Kidney (tissue), 14 donors: Measurements from ENCODE around the gene NEU1. TPM values are rescaled to one million over a fixed set of nuclear protein-coding genes. Genes with fewer than 3 reads are reported as not detected.

Experiments
- DNase-seq, 5 donors: peaks; one replicate each; pipeline ENCODE4 v3.0.0-alpha.2; 2013 to 2020
- FAIRE-seq: peaks from 2 replicates; lab custom pipeline; 2012; peaks lifted over from hg19 to GRCh38; lab: Jason Lieb, UNC
- H3K27ac ChIP-seq, 2 donors: one replicate each; pipeline ENCODE4 v1.7.0; 2013; ENCODE audit warnings: low read depth in 2 of 2, low read length in 2 of 2, inconsistent platforms in 1 of 2
- H3K27me3 ChIP-seq: one replicate; pipeline ENCODE4 v1.7.1; 2013; ENCODE audit warnings: low read length, inconsistent platforms; ENCODE audit not compliant: control insufficient read depth, insufficient read depth
- H3K36me3 ChIP-seq, 3 donors: one replicate each; pipeline versions ENCODE4 v1.7.0 to v1.7.1; 2013; ENCODE audit warnings: low read length in 3 of 3, control low read depth in 1 of 3, inconsistent platforms in 1 of 3; ENCODE audit not compliant: insufficient read depth in 3 of 3, control insufficient read depth in 2 of 3
- H3K4me1 ChIP-seq, 3 donors: one replicate each; pipeline versions ENCODE4 v1.7.0 to v1.7.1; 2013; ENCODE audit warnings: low read length in 3 of 3, inconsistent platforms in 1 of 3, low read depth in 1 of 3; ENCODE audit not compliant: control insufficient read depth in 2 of 3, insufficient read depth in 2 of 3
- H3K4me3 ChIP-seq, 3 donors: one replicate each; pipeline versions ENCODE4 v1.7.0 to v1.8.1; 2013; ENCODE audit warnings: low read length in 3 of 3, control low read depth in 1 of 3, inconsistent platforms in 1 of 3
- H3K9ac ChIP-seq, 3 donors: one replicate each; pipeline versions ENCODE4 v1.7.0 to v1.7.1; 2013; ENCODE audit warnings: low read length in 3 of 3, control low read depth in 1 of 3, inconsistent platforms in 1 of 3
- H3K9me3 ChIP-seq, 3 donors: one replicate each; pipeline versions ENCODE4 v1.7.0 to v1.7.1; 2013; ENCODE audit warnings: low read length in 3 of 3, control low read depth in 1 of 3, inconsistent platforms in 1 of 3; ENCODE audit not compliant: control insufficient read depth in 2 of 3, insufficient read depth in 1 of 3
- CTCF ChIP-seq: IDR thresholded peaks from 3 replicates; pipeline ENCODE4 v1.5.1; 2012; ENCODE audit warnings: mild to moderate bottlenecking, moderate library complexity, borderline replicate concordance; ENCODE audit not compliant: insufficient read depth; ENCODE audit errors: extremely low read depth
- intact Hi-C: fragments of 100-400 bp; cut with DNase I; formaldehyde crosslinking; loops from one replicate; pipeline ENCODE4 v1.11.1; 2022
- polyA plus RNA-seq: library from polyadenylated mRNA; stranded (reverse); fragments of 350-450 nt; fragmentation: Illumina TruSeq; extraction: RNeasy Lipid Tissue Mini Kit (QIAGEN cat#74804); gene quantifications from one replicate; pipeline ENCODE4 v1.2.3, GENCODE V29; 2014; ENCODE audit warnings: low read depth, low replicate concordance; ENCODE audit not compliant: insufficient read depth
- total RNA-seq: library from RNA; stranded (reverse); fragmentation: NEBNext Ultra II Directional; extraction: Animal tissue kit (Norgen Biotek cat#: 25700); gene quantifications from one replicate; pipeline ENCODE4 v1.2.1, GENCODE V29; 2021
- donor health status: control.
- donor health status: control.
- donor health status: control.
- donor health status: control.
- donor health status: control.
- donor health status: DM: yes; HTN: yes; CAD: no.
- donor health status: Normal renal cell carcinoma (clear cell type).

Gene NEU1
- total and polyA plus RNA-seq, 2 donors from 2014 or later = 66.9 to 131 TPM

- Histone ChIP-seq H3K4me1 (peaks cover 4 to 18% (median 10%) of the 10 kb centered on the region in 3 donors), H3K9me3 (no peaks in the 10 kb centered on the region), H3K27me3 (no peaks in the 10 kb centered on the region), H3K36me3 (peaks cover 0 to 8% (median 2%) of the 10 kb centered on the region in 3 donors), H3K27ac (peak within 1 kb of the TSS; percentile 72 to 77), H3K9ac (peak within 1 kb of the TSS; percentile 81 to 94 (median 85)), H3K4me3 (peak within 1 kb of the TSS; percentile 92 to 97 (median 94))
- intact Hi-C loops = no loop called here
- no peak for FAIRE-seq
- peak; percentile 19 for TF ChIP-seq CTCF
- DNase-seq = peak; percentile 55 to 95 (median 93)
These were observed 35.2 kb upstream of the NEU1 start, which contains the start of gene EHMT2 for GRCh38 chr6:31897612-31898382. Gene EHMT2 (minus strand): TSS chr6:31897698. CDS start chr6:31897677, 21 bp downstream.

- H3K27me3 ChIP-seq = no peaks in the 10 kb centered on the region
- DNase-seq = peak in 3 of 5 donors; percentile 43 to 89 (median 70)
- no peak overlapping the region for H3K27ac ChIP-seq
- TF ChIP-seq CTCF = no peak
- no peaks in the 10 kb centered on the region for H3K9me3 ChIP-seq
- H3K4me1 ChIP-seq = peaks cover 4 to 15% (median 5%) of the 10 kb centered on the region in 3 donors
- peak overlapping the region in 2 of 3 donors; percentile 28 to 92 for H3K4me3 ChIP-seq
- intact Hi-C loops = no loop called here
- FAIRE-seq = no peak
- H3K9ac ChIP-seq = peak overlapping the region in 2 of 3 donors; percentile 6 to 56
- H3K36me3 ChIP-seq = peaks cover 0 to 10% (median 4%) of the 10 kb centered on the region in 3 donors
These were observed 34.4 kb upstream of the NEU1 start for GRCh38 chr6:31896856-31897611.

GRCh38 chr6:31896493-31896855, 33.9 kb upstream of the NEU1 start:
- no peak overlapping the region for H3K27ac ChIP-seq
- peak overlapping the region in 2 of 3 donors; percentile 6 to 56 for H3K9ac ChIP-seq
- peaks cover 1 to 11% (median 5%) of the 10 kb centered on the region in 3 donors for H3K36me3 ChIP-seq
- H3K4me1 ChIP-seq = peaks cover 4 to 15% (median 5%) of the 10 kb centered on the region in 3 donors
- DNase-seq (no peak), FAIRE-seq (no peak)
- H3K9me3 ChIP-seq = no peaks in the 10 kb centered on the region
- TF ChIP-seq CTCF = no peak
- intact Hi-C loops = no loop called here
- peak overlapping the region in 2 of 3 donors; percentile 28 to 92 for H3K4me3 ChIP-seq
- no peaks in the 10 kb centered on the region for H3K27me3 ChIP-seq
